Gastrocnemius medialis (tissue), 4 donors: Measurements from ENCODE around the gene CABCOCO1.

Experiments
- POLR2A ChIP-seq, 2 donors: fragments of 450-650 bp; IDR thresholded peaks; one replicate each; pipeline ENCODE4 v1.6.1; 2017; ENCODE audit warnings: antibody characterized with exemption in 2 of 2, mild to moderate bottlenecking in 2 of 2, moderate library complexity in 2 of 2
- TF ChIP-seq, protein P1 (sequence below), 5 experiments: fragments of 450-650 bp in 3 of 5; fragments of 200-600 bp in 2 of 5; sonication (generic) in 2 of 5; IDR thresholded peaks in 4 of 5; conservative IDR thresholded peaks in 1 of 5; 1 replicate in 4 of 5; 2 replicates in 1 of 5; pipeline ENCODE4 v1.5.1; 2016 to 2019; ENCODE audit warnings: antibody characterized with exemption in 5 of 5, mild to moderate bottlenecking in 3 of 5, moderate library complexity in 3 of 5

DNA sequence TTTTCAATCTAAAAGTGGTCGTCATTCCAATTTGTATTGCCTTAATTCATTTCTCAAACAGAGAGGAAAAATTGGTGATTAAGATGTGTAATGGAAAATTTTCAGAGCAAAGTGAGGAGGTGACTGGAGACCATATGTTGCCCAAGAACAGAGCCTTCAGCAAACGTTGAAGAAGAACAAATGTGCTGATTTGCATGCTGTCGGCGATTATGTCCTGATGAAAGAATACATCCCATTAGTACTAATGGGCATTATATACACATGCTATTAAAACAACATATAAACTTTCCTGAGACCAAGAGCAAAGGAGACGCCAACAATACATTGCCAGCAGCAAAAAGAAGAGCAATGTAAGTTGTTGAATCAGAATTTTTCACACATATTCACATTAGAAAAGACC, 138.8 kb downstream of the CABCOCO1 start:
- TF ChIP-seq, protein P1, sequence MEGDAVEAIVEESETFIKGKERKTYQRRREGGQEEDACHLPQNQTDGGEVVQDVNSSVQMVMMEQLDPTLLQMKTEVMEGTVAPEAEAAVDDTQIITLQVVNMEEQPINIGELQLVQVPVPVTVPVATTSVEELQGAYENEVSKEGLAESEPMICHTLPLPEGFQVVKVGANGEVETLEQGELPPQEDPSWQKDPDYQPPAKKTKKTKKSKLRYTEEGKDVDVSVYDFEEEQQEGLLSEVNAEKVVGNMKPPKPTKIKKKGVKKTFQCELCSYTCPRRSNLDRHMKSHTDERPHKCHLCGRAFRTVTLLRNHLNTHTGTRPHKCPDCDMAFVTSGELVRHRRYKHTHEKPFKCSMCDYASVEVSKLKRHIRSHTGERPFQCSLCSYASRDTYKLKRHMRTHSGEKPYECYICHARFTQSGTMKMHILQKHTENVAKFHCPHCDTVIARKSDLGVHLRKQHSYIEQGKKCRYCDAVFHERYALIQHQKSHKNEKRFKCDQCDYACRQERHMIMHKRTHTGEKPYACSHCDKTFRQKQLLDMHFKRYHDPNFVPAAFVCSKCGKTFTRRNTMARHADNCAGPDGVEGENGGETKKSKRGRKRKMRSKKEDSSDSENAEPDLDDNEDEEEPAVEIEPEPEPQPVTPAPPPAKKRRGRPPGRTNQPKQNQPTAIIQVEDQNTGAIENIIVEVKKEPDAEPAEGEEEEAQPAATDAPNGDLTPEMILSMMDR (IDR thresholded peaks at IDR 0.05 in 4 of 5, conservative IDR thresholded peaks at IDR 0.05 in 1 of 5): no peak
- TF ChIP-seq POLR2A (IDR thresholded peaks at IDR 0.05): no peak
